AG09309 (cell line): ENCODE results near the gene TTF1.

Experiments used
- DNase-seq: peaks from one replicate; pipeline ENCODE4 v3.0.0-alpha.2; 2010; ENCODE audit warnings: low read depth
- H3K4me3 ChIP-seq: 2 replicates; pipeline ENCODE4 v1.5.1; 2011; ENCODE audit warnings: mild to moderate bottlenecking, low read depth, low read length, moderate library complexity; ENCODE audit not compliant: control insufficient read depth
- TF ChIP-seq, protein P1 (sequence below): IDR thresholded peaks from 2 replicates; pipeline ENCODE4 v1.5.1; 2011; ENCODE audit warnings: mild to moderate bottlenecking, low read depth, low read length, inconsistent platforms; ENCODE audit not compliant: insufficient read depth, control insufficient read depth; ENCODE audit errors: missing control alignments

The TTF1 gene

DNA sequence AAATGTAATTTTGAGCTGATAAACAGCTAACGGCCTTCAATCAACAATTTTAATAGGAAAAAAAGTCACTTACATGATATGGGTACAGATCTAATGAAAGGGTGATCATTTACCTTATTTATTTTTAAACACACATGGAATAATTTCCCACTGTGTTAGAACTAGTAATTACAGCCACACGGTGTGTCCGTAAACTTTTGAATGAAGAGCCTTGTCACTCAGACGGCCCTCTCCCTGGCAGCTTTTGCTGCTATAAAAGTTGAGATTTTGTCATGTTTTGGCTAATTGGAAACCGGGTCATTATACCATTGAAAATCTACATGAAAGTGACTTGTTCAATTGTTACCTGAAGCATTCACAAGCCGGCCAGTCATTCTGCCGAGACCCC, 19.0 kb upstream of the TTF1 start:
- no peak overlapping the region for H3K4me3 ChIP-seq
- TF ChIP-seq, protein P1, sequence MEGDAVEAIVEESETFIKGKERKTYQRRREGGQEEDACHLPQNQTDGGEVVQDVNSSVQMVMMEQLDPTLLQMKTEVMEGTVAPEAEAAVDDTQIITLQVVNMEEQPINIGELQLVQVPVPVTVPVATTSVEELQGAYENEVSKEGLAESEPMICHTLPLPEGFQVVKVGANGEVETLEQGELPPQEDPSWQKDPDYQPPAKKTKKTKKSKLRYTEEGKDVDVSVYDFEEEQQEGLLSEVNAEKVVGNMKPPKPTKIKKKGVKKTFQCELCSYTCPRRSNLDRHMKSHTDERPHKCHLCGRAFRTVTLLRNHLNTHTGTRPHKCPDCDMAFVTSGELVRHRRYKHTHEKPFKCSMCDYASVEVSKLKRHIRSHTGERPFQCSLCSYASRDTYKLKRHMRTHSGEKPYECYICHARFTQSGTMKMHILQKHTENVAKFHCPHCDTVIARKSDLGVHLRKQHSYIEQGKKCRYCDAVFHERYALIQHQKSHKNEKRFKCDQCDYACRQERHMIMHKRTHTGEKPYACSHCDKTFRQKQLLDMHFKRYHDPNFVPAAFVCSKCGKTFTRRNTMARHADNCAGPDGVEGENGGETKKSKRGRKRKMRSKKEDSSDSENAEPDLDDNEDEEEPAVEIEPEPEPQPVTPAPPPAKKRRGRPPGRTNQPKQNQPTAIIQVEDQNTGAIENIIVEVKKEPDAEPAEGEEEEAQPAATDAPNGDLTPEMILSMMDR, result no peak

GRCh38 chr9:132424857-132425674, 18.4 kb upstream of the TTF1 start:
- DNase-seq, result no peak
- H3K4me3 ChIP-seq, result no peak overlapping the region
- TF ChIP-seq, protein P1, result no peak

More for the DNA sequence above, 19.0 kb upstream of the TTF1 start:
- DNase-seq, result no peak

DNA sequence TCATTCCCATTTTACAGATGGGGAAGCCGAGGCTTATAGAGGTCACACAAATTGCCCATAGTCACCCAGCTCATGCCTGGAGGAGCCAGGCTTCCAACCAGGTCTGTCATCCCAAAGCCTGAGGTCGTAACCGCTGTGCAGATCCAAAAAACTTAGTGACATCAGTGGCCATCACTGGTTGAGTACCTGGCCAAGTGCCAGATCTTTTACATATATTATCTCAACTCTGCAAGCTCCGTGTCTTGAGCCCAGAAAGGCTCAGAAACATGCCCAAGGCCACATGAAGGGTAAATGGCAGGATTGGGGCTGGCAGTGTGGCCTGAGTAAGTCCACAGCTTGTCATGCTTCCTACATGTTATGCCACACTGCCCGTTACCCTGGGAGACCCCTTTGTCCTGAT, 16.9 kb upstream of the TTF1 start:
- no peak overlapping the region for H3K4me3 ChIP-seq
- DNase-seq, result no peak
- TF ChIP-seq, protein P1, result no peak

GRCh38 chr9:132422574-132422973, 15.9 kb upstream of the TTF1 start:
- TF ChIP-seq, protein P1, result no peak
- DNase-seq, result no peak
- H3K4me3 ChIP-seq, result no peak overlapping the region

DNA sequence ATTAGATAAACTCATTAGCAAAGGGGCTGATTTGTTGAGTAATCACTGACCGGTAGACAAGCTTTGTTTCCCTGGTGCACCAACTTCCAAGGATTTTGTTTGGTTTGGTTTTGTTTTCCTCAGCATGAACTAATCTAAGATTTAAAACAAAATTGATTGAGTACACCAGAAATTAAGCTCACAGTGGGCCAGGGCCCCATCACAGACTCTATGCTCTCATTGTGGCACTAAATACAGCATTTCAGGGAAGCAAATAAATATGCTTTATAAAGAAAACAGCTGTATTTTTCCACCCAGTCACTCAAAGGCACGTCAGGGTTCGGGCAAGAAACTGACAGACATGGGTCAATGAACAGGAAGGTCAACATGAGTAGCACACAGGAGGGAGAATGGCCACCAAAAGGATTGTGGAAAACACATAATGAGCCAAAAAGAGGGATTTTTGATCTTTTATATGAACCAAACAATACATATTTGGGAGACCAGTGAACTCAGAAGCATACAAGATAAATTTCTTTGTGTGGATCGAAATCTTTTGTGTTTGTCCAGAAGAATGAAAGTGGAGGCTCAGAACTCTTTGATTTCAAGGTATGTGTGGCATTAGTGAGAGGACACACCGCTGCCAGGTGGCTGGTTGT, 12.2 kb upstream of the TTF1 start:
- no peak overlapping the region for H3K4me3 ChIP-seq
- TF ChIP-seq, protein P1, result no peak
- DNase-seq, result no peak

GRCh38 chr9:132415181-132415580, 8.5 kb upstream of the TTF1 start:
- no peak overlapping the region for H3K4me3 ChIP-seq
- TF ChIP-seq, protein P1, result no peak
- DNase-seq, result no peak
